HEK293T (cell line): ENCODE measurements around the gene KIAA1328.

ENCODE experiments used
- CTCF ChIA-PET: fragments of 350-600 bp; formaldehyde crosslinking; extraction: SDS; loops from one replicate; lab custom pipeline; 2021; ENCODE audit warnings: antibody characterized with exemption, inconsistent platforms; lab: Yijun Ruan, JAX
- POLR2A ChIA-PET: fragments of 350-600 bp; formaldehyde crosslinking; extraction: SDS; loops from one replicate; lab custom pipeline; 2020; ENCODE audit warnings: antibody characterized with exemption, inconsistent platforms; lab: Yijun Ruan, JAX
- DNase-seq: peaks from one replicate; pipeline ENCODE4 v3.0.0; 2012; ENCODE audit warnings: mixed read lengths; ENCODE audit errors: extremely low spot score
- ARNT ChIP-seq: fragments of 450-650 bp; IDR thresholded peaks from 2 replicates; pipeline ENCODE4 v1.6.1; 2017; ENCODE audit warnings: mild to moderate bottlenecking
- BHLHE40 ChIP-seq: fragments of 450-650 bp; IDR thresholded peaks from 2 replicates; pipeline ENCODE4 v1.6.1; 2016; ENCODE audit warnings: mild to moderate bottlenecking, moderate library complexity, borderline replicate concordance
- CTBP1 ChIP-seq: fragments of 450-650 bp; IDR thresholded peaks from 2 replicates; pipeline ENCODE4 v1.6.1; 2016; ENCODE audit warnings: borderline replicate concordance
- ELF4 ChIP-seq: fragments of 450-650 bp; IDR thresholded peaks from 2 replicates; pipeline ENCODE4 v1.6.1; 2017; ENCODE audit warnings: antibody characterized with exemption
- FOXA1 ChIP-seq: fragments of 450-650 bp; IDR thresholded peaks from 2 replicates; pipeline ENCODE4 v1.6.1; 2016; ENCODE audit warnings: mild to moderate bottlenecking
- FOXK2 ChIP-seq: fragments of 450-650 bp; IDR thresholded peaks from 2 replicates; pipeline ENCODE4 v1.6.1; 2016; ENCODE audit warnings: mild to moderate bottlenecking
- FOXM1 ChIP-seq: fragments of 450-650 bp; IDR thresholded peaks from 2 replicates; pipeline ENCODE4 v1.6.1; 2017; ENCODE audit warnings: mild to moderate bottlenecking, borderline replicate concordance
- HDGF ChIP-seq: fragments of 450-650 bp; IDR thresholded peaks from 2 replicates; pipeline ENCODE4 v1.6.1; 2017; ENCODE audit warnings: antibody characterized with exemption, borderline replicate concordance
- L3MBTL2 ChIP-seq: fragments of 450-650 bp; conservative IDR thresholded peaks from 2 replicates; pipeline ENCODE4 v1.6.1; 2016; ENCODE audit warnings: mild to moderate bottlenecking
- LEF1 ChIP-seq: fragments of 450-650 bp; IDR thresholded peaks from 2 replicates; pipeline ENCODE4 v1.6.1; 2017; ENCODE audit warnings: mild to moderate bottlenecking, borderline replicate concordance
- NFRKB ChIP-seq: fragments of 450-650 bp; IDR thresholded peaks from 2 replicates; pipeline ENCODE4 v1.6.1; 2016; ENCODE audit warnings: mild to moderate bottlenecking, moderate library complexity
- SP1 ChIP-seq: fragments of 450-650 bp; IDR thresholded peaks from 2 replicates; pipeline ENCODE4 v1.6.1; 2017
- SUZ12 ChIP-seq: fragments of 450-650 bp; IDR thresholded peaks from 2 replicates; pipeline ENCODE4 v1.6.1; 2016; ENCODE audit warnings: mild to moderate bottlenecking
- TARDBP ChIP-seq: fragments of 450-650 bp; IDR thresholded peaks from 2 replicates; pipeline ENCODE4 v1.6.1; 2016
- ZNF384 ChIP-seq: fragments of 450-650 bp; IDR thresholded peaks from 2 replicates; pipeline ENCODE4 v1.6.1; 2016
- TF ChIP-seq, protein P1 (sequence below): fragments of 450-650 bp; IDR thresholded peaks from 2 replicates; pipeline ENCODE4 v1.6.1; 2016

Gene KIAA1328

DNA sequence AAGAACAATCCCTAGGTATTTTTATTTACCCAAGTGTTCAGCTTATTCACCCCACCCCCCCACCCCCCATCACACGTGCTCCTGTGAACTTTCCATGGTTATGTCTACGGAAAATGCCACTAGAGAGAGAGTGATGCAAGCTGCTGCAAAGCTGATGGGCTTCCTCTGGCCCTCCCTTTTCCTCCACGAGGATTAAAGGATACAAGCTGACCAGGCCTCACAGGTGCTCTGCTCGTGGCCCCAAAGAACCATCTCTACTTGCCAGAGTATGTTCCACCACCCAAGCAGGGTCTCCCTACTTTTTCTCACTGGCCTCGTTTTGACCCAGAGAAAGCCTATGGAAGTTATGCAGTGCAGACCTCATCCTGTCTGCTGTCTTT lies 394.1 kb downstream of the KIAA1328 start:
- CTCF ChIA-PET: no interaction called here

DNA sequence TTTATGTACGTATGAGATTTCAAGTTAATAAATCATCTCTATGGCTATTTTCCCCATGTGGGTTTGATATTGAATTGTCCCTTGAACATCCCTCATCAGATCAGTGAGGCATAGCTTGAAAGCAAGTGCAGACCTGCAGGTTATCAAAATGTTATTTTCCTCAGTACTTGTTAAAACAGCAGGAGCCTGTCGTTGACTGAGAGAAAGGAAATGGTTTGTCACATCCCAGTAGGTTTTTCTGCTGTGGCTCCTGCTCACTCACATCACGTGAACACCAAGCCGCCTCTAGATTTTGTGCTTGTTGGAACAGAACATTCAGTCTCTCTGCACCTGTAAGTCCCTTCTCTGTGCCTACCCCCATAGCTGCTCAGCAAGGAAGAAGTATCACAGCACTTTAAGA lies 396.4 kb downstream of the KIAA1328 start:
- no peak for DNase-seq
- CTCF ChIA-PET: no interaction called here
- POLR2A ChIA-PET: no interaction called here
- TF ChIP-seq ARNT (no peak), CTBP1 (no peak), ELF4 (no peak), SUZ12 (no peak), LEF1 (no peak), NFRKB (no peak), ZNF384 (no peak), HDGF (no peak), SP1 (no peak), L3MBTL2 (no peak)
- TF ChIP-seq, protein P1, sequence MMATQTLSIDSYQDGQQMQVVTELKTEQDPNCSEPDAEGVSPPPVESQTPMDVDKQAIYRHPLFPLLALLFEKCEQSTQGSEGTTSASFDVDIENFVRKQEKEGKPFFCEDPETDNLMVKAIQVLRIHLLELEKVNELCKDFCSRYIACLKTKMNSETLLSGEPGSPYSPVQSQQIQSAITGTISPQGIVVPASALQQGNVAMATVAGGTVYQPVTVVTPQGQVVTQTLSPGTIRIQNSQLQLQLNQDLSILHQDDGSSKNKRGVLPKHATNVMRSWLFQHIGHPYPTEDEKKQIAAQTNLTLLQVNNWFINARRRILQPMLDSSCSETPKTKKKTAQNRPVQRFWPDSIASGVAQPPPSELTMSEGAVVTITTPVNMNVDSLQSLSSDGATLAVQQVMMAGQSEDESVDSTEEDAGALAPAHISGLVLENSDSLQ: no peak

More for the DNA sequence above, 394.1 kb downstream of the KIAA1328 start:
- TF ChIP-seq CTBP1 (no peak), BHLHE40 (no peak), HDGF (no peak), ZNF384 (no peak), NFRKB (no peak), LEF1 (no peak), SP1 (no peak), ARNT (no peak), FOXM1 (no peak), L3MBTL2 (no peak), SUZ12 (no peak), FOXK2 (no peak), TARDBP (no peak), FOXA1 (no peak), ELF4 (no peak)
- TF ChIP-seq, protein P1: no peak
- DNase-seq: no peak
- POLR2A ChIA-PET: no interaction called here

DNA sequence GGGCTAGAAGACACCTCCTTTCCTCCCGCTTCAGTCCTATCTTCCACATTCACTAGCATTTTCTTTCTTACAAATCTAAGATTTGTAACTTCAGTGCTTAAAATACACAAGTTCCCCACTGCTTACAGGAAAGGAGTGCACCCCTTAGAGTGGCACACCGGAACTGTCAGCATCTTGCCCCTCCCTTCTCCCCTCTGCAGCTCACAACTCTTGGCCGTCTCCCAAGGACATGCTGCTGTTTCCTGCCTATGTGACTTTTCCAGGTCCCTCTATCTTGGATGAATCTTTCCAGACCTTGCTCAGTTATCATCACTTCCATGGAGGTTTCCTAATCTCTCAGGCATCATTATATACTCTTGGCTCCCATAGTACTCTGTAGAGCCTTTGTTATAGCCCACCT lies 401.8 kb downstream of the KIAA1328 start:
- no peak for DNase-seq
- CTCF ChIA-PET: no interaction called here
- TF ChIP-seq FOXM1: no peak
- no peak for TF ChIP-seq ARNT
- no peak for TF ChIP-seq ELF4
- TF ChIP-seq ZNF384: no peak
- no peak for TF ChIP-seq BHLHE40
- TF ChIP-seq NFRKB: no peak
- TF ChIP-seq FOXK2: no peak
- TF ChIP-seq CTBP1: no peak
- TF ChIP-seq L3MBTL2: no peak
- no peak for TF ChIP-seq HDGF
- TF ChIP-seq, protein P1: no peak
- no peak for TF ChIP-seq SP1
- TF ChIP-seq SUZ12: no peak
- no peak for TF ChIP-seq LEF1
- POLR2A ChIA-PET: no interaction called here

DNA sequence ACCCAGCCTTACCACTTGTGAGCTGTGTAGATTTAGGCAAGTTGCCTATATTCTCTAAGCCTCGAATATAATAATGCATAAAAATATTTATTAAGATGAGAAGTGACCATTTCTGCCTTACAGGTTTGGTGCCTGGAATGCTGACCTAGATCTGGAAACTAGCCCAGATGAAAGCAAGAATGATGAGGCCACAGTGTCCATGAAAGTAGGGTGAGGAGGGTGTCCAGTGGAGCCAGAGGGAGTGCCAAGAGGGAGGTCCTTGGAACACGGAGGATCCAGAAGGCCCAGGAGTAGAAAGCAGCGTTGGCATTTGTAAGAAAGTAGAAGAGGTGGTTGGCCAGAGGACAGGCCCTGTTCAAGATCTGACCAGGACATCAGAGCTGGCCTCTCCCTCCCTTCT lies 402.3 kb downstream of the KIAA1328 start:
- ChIA-PET POLR2A (no interaction called here), CTCF (no interaction called here)
- TF ChIP-seq TARDBP (no peak), ZNF384 (no peak), SP1 (no peak), FOXM1 (no peak), L3MBTL2 (no peak), ARNT (no peak), CTBP1 (no peak), BHLHE40 (no peak), HDGF (no peak), SUZ12 (no peak)
- no peak for DNase-seq

DNA sequence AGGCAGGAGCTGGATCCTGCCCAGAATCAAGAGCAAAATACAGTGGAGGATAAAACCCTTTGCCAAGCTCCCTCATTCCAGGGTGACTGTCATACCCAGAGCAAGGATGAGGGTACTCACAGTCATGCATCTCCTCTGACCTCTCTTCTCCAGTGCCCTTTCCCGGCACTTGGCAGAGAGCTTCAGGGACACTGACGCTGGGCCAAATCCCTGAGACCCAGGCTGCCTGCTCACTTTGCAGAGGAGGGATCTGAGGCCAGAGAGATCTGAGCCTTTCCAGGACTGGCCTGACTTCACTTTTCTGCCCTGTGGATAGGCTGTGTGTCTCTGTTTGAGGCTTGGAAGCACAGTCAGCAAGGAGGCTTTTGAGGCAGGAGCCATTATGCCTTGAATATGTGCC lies 406.7 kb downstream of the KIAA1328 start:
- DNase-seq: no peak
- CTCF ChIA-PET: no interaction called here
- POLR2A ChIA-PET: no interaction called here
- TF ChIP-seq FOXK2 (no peak), HDGF (no peak), FOXM1 (no peak), ZNF384 (no peak), LEF1 (no peak), FOXA1 (no peak), CTBP1 (no peak), SP1 (no peak), NFRKB (no peak), ARNT (no peak), L3MBTL2 (no peak), SUZ12 (no peak), TARDBP (no peak), ELF4 (no peak), BHLHE40 (no peak)
- TF ChIP-seq, protein P1: no peak
